Esophagus squamous epithelium (tissue), 5 donors: ENCODE data around the gene NKX2-3. TPM values are rescaled to one million over a fixed set of nuclear protein-coding genes. Genes with fewer than 3 reads are reported as not detected.
A peak's percentile ranks its signal among the peaks of the same experiment; 100 is the strongest.

Experiments
- DNase-seq: peaks from one replicate; lab custom pipeline; 2025; lab: John Stamatoyannopoulos, UW
- H3K27ac ChIP-seq, 4 donors: fragments of 200-600 bp; sonication (generic); one replicate each; pipeline ENCODE4 v1.5.1; 2016 to 2019; ENCODE audit warnings: mild to moderate bottlenecking in 1 of 4
- H3K27me3 ChIP-seq, 4 donors: fragments of 200-600 bp; sonication (generic); 1 replicate in 3 of 4; 2 replicates in 1 of 4; pipeline versions ENCODE4 v1.5.1 to v1.6.0; 2017 to 2021; ENCODE audit warnings: antibody characterized with exemption in 1 of 4
- H3K36me3 ChIP-seq, 3 donors: fragments of 200-600 bp; sonication (generic); one replicate each; pipeline ENCODE4 v1.5.1; 2016 to 2019
- H3K4me1 ChIP-seq, 3 donors: fragments of 200-600 bp; sonication (generic); one replicate each; pipeline ENCODE4 v1.5.1; 2017 to 2019
- H3K4me3 ChIP-seq, 4 donors: fragments of 200-600 bp; sonication (generic); 1 replicate in 3 of 4; 2 replicates in 1 of 4; pipeline ENCODE4 v1.5.1; 2016 to 2019; ENCODE audit warnings: mild to moderate bottlenecking in 2 of 4, moderate library complexity in 1 of 4
- H3K9me3 ChIP-seq, 3 donors: fragments of 200-600 bp; sonication (generic); one replicate each; pipeline ENCODE4 v1.5.1; 2016 to 2019
- POLR2A ChIP-seq, 4 donors: fragments of 450-650 bp; IDR thresholded peaks; one replicate each; pipeline ENCODE4 v1.6.1; 2017; ENCODE audit warnings: antibody characterized with exemption in 4 of 4, mild to moderate bottlenecking in 4 of 4, moderate library complexity in 3 of 4
- WGBS, 2 donors: methylation state at CpG; one replicate each; pipeline ENCODE4 v1.1.5; 2018; 5-methylcytosine and 5-hydroxymethylcytosine counted together
- intact Hi-C: fragments of 100-400 bp; cut with DNase I; formaldehyde crosslinking; loops from one replicate; pipeline ENCODE4 v1.15.0; 2022
- total RNA-seq, 4 donors: library from RNA; depleted of rRNA; stranded (reverse); fragments of >200 nt; gene quantifications; one replicate each; pipeline ENCODE4 v1.1.0, GENCODE V29; 2016
- TF ChIP-seq, protein P1 (sequence below), 6 experiments: fragments of 450-650 bp in 4 of 6; fragments of 200-600 bp in 2 of 6; sonication (generic) in 2 of 6; IDR thresholded peaks; one replicate each; pipeline ENCODE4 v1.5.1; 2016 to 2019; ENCODE audit warnings: antibody characterized with exemption in 6 of 6, mild to moderate bottlenecking in 4 of 6, moderate library complexity in 4 of 6
- donor health status: DM: yes; HTN: yes; CAD: no.

Gene NKX2-3
- total RNA-seq, 4 donors from 2014 or later: 0.19 to 0.40 TPM; not detected in 2

DNA sequence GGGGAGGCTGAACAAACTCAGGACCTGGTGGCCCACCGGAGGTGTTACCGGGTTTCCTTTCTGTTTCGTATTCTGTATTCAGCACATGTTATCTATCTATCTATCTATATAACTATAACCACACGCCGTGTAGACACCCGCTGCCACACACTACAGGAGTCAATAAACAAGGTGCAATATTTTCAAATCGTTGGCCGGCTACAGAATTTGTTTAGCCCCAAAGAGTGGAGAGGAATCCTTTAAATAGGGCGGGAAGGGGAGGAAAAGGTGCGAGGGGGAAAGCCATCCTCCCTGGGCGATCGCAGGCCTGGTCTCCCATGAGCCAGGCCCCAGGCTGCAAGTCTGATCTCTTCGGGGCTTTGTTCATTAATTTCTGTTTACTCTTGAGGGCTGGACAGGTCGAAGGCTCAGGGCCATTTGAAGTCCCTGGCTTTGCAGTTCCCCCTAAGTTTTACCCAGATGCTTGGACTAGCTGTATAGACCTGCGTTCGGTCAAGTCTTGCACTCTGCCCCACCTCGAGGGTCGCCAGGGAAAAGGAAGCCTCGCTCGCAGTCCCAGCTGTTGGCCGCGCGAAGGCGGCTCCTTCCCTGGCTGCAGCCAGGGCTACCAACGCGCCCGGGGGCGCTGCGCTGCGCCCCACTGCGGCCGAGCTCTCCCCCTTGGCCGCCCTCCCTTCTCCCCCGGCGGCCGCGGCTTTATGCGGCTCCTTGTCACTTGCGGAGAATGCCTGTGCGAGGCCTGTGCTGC is 3.8 kb downstream of the NKX2-3 start:
- H3K4me3 ChIP-seq: peak overlapping the region; percentile 3 to 57 (median 30)
- H3K4me1 ChIP-seq: peaks cover 37 to 71% (median 42%) of the 10 kb centered on the region in 3 donors
- no peaks in the 10 kb centered on the region for H3K9me3 ChIP-seq
- 49 to 50% methylated on average over 11 to 14 of the region's 40 CpGs for WGBS, 2 donors
- H3K27ac ChIP-seq: no peak overlapping the region
- intact Hi-C loops: no loop called here
- TF ChIP-seq, protein P1, sequence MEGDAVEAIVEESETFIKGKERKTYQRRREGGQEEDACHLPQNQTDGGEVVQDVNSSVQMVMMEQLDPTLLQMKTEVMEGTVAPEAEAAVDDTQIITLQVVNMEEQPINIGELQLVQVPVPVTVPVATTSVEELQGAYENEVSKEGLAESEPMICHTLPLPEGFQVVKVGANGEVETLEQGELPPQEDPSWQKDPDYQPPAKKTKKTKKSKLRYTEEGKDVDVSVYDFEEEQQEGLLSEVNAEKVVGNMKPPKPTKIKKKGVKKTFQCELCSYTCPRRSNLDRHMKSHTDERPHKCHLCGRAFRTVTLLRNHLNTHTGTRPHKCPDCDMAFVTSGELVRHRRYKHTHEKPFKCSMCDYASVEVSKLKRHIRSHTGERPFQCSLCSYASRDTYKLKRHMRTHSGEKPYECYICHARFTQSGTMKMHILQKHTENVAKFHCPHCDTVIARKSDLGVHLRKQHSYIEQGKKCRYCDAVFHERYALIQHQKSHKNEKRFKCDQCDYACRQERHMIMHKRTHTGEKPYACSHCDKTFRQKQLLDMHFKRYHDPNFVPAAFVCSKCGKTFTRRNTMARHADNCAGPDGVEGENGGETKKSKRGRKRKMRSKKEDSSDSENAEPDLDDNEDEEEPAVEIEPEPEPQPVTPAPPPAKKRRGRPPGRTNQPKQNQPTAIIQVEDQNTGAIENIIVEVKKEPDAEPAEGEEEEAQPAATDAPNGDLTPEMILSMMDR (IDR thresholded peaks at IDR 0.05): no peak
- TF ChIP-seq POLR2A (IDR thresholded peaks at IDR 0.05): no peak
- H3K27me3 ChIP-seq: peaks cover 31 to 100% (median 77%) of the 10 kb centered on the region in 4 donors
- H3K36me3 ChIP-seq: no peaks in the 10 kb centered on the region
- no peak for DNase-seq

DNA sequence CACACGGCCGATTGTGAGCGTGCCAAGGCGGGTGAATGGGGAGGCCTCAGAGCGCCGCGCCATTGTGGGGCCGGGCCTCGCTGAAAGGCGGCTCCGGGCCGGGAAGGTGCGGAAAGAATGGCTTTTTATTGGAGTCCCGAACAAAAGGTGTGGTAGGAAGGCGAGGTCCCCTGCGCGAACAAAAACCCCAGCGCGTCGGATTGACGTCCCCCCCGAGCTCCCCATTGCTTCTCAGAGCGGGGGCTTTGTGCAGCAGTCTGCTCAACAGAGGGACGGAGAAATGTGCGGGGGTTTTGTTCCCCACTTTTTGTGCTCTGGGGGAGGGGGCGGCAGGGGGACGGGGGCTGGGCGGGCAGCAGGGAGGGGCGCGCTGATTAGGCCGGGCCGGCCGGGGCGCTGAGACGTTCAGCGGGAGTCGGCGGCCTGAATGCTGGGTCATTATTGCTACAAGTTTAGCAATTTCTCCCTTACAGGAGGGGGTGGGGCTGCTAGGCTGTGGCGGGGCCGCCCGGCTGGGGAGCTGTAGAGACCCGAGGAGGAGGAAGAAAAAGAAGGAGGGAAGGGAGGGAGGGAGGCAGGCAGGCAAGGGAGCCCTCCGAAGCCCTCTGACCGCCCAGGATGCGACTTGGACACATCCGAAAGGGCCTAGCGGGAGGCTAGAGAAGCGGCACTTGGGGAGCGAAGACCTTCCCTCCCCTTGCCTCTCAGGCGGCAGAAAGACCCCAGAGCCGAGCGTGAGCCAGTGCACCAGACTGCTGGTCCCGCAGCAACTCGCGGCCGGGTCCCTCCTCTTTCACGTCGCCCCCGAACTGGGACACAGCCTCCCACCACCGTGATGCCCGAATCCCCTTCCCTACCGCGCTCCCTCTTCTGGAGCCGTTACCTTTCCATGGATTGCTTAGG is 4.6 kb downstream of the NKX2-3 start:
- TF ChIP-seq, protein P1 (IDR thresholded peaks at IDR 0.05): no peak
- Histone ChIP-seq H3K27ac (no peak overlapping the region), H3K36me3 (no peaks in the 10 kb centered on the region), H3K4me1 (peaks cover 37 to 69% (median 42%) of the 10 kb centered on the region in 3 donors), H3K4me3 (peak overlapping the region; percentile 3 to 55 (median 24)), H3K27me3 (peaks cover 25 to 100% (median 74%) of the 10 kb centered on the region in 4 donors), H3K9me3 (no peaks in the 10 kb centered on the region)
- intact Hi-C loops: no loop called here
- no peak for DNase-seq
- 28 to 29% methylated on average over 34 to 35 of the region's 64 CpGs for WGBS, 2 donors

DNA sequence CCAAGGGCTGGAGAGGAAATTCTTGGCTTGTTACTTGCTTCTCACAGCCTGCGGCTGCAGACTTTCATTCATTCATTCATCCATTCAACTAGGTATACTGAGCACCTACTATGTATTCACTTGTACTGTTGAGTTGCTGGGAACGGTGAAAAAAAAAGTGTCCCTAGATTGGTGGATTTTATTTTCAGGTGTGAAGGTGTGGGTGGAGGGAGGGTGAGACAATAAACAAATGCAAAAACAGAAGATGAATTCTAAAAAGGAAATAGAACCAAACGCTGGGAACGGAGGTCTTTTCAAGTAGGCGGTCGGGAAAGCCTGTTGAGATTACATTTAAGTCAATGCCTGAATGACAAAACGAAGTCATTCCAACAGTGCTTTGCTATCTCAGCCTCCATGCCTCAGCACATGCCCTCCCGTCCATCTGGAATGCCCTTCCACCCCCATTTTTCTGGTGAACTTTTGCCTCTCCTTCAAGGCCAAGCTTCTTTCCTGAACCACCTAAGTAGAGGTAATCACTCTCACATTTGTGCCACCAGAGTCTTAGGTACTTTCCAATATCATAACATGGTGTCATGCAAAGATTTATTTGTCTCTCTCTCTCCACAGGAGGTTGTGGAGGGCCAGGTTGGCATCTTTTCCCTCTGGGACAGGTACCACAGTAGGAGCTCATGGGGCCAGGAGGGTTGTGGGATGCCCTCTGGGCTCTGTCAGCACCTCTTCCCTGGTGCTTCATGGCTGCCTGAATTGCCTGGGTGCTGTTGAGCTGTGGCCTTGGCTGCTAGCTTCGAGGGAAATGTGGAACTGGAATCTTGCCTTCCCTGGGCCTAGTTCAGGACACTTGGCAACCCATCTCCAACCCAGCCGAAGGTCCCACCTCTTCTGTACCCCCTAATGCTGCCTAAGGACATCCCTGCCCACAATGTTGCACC is 5.5 kb downstream of the NKX2-3 start:
- peaks cover 21 to 100% (median 66%) of the 10 kb centered on the region in 4 donors for H3K27me3 ChIP-seq
- no peak overlapping the region for H3K4me3 ChIP-seq
- no peak overlapping the region for H3K27ac ChIP-seq
- no peak for DNase-seq
- intact Hi-C loops: no loop called here
- H3K9me3 ChIP-seq: no peaks in the 10 kb centered on the region
- 64 to 73% methylated on average over 8 of the region's 10 CpGs for WGBS, 2 donors
- no peak for TF ChIP-seq POLR2A (IDR thresholded peaks at IDR 0.05)
- TF ChIP-seq, protein P1 (IDR thresholded peaks at IDR 0.05): no peak
- peaks cover 33 to 60% (median 39%) of the 10 kb centered on the region in 3 donors for H3K4me1 ChIP-seq
- H3K36me3 ChIP-seq: no peaks in the 10 kb centered on the region

DNA sequence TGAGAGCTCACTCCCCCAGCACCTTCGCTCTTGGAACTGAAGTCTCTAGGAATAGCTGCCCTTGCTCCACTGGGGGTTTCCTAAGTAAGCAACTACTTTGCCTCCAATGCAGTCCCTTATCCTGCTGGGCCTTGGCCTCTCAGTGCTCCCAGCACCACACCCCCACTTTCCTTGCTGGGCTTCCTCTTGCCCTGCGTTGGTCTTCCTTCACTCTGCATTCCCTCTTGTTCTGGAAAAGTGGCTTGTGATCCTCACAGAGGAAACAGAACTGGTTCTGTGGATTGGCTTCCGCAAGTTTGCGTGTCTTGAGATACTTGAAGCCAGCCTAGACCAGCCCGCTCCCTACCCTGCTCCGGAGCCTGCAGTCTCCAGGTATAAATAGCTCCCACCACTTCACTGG is 6.4 kb downstream of the NKX2-3 start:
- TF ChIP-seq, protein P1 (IDR thresholded peaks at IDR 0.05): no peak
- no peak for TF ChIP-seq POLR2A (IDR thresholded peaks at IDR 0.05)
- Histone ChIP-seq H3K27ac (no peak overlapping the region), H3K27me3 (peaks cover 21 to 100% (median 58%) of the 10 kb centered on the region in 4 donors), H3K36me3 (no peaks in the 10 kb centered on the region), H3K9me3 (no peaks in the 10 kb centered on the region), H3K4me1 (peaks cover 33 to 53% (median 37%) of the 10 kb centered on the region in 3 donors), H3K4me3 (no peak overlapping the region)
- intact Hi-C loops: no loop called here
- DNase-seq: no peak
- WGBS, 2 donors: 76 to 78% methylated on average over 6 of the region's 6 CpGs
